HG03439 (cell line): ENCODE measurements around the gene LSM4.

ENCODE experiments used
- ATAC-seq: cut with Tn5 transposase; IDR thresholded peaks from one replicate; pipeline ENCODE4 v1.9.1; 2021; ENCODE audit warnings: mild to moderate bottlenecking, moderate library complexity; ENCODE audit not compliant: unreplicated experiment

LSM4 gene

GRCh38 chr19:18292810-18293641 lies 29.9 kb downstream of the LSM4 start:
- no peak for ATAC-seq

DNA sequence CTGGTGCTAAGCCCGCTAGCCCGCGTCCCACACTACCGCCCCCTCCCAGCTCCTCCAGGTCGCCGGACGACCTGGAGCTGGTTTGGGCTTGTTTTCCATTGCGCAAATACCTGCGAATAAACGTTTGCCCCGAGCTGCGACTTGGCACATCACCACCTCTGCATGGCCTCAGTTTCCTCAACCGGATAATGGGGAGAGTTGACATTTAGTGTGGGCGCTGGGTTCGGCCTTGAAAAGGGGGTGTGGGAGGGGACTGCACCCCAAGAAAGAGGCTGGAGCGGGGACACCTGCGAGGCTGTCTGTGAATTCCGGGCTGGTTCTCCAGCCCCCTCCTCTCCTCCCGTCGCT lies 30.4 kb downstream of the LSM4 start:
- ATAC-seq = no peak

DNA sequence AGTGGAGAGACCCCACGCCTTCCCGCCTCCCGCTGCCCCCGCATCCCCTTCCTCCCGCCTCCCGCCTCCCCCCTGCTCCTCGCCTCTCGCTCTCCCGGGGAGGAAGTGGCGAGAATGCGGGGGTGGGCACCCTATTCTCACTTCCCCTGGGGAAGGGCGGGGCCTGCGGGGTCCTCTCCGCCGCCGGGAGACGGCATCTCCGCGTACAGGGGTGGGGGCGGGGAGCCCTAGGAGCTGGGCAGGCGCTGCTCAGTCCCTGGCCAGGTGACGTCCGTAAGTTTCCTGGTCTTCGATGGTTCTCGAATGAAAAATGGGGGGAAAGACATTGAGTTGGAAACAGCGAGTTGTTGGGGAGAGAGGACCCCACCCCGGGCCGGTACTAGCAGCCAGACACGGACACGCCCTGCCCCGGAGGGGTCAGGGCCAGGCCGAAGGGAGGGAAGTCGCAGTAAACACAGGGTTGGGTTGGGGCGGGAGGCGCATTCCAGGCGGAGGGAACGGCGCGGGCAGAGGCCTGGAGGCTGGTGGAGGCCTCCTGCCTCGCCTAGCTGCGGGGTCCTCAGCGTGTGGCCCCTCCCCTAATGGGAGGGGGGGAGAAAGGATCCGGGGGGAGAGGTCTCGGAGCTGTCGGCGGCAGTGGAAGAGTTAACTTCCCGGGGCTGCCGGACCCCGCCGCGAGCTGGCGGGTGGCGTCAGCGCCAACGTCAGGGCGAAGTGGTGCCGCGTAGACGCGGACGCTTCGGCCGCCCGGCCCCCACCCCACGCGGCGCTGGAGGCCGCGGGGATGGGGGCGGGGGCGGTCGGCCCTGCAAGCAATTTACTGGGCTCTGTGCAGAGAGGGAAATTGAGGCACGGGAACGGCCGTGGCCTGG lies 31.1 kb downstream of the LSM4 start:
- ATAC-seq = peak; percentile 51

GRCh38 chr19:18291019-18291524 lies 31.8 kb downstream of the LSM4 start:
- no peak for ATAC-seq

GRCh38 chr19:18290302-18291018 lies 32.4 kb downstream of the LSM4 start:
- ATAC-seq = no peak

GRCh38 chr19:18289471-18290301 lies 33.2 kb downstream of the LSM4 start:
- ATAC-seq = no peak

- ATAC-seq = no peak
Measured at GRCh38 chr19:18287836-18288772, 34.8 kb downstream of the LSM4 start.

DNA sequence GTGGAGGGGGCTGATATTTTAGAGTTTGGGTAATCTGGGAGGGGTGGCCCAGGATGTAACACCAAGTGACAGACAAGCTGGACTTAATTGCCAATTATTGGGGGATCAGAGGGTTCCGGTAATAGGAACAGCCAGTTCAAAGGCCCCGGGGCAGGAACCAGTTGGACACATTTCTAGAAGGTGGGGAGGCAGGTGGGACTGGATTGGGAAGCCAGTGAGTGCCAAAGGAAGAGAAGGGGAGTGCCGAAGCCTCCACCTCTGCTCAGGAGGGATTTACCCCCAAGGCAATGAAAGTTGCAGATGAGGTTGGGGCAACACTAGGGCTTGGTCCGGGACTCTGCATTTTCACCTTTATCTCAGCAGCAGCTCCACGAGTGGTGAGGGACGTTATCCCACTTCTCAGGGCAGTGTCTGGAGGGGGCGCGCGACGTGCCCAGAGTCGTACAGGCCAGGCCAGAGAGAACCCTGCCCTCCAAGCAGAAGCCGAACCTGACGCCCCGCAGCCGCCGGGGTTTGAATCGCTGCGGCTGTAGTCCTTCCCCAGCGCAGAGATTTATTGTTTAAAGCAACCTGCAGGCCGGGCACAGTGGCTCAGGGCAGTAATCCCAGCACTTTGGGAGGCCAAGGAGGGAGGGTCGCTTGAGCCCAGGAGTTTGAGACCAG lies 35.8 kb downstream of the LSM4 start:
- ATAC-seq = no peak

GRCh38 chr19:18284712-18285360 lies 38.0 kb downstream of the LSM4 start:
- no peak for ATAC-seq

DNA sequence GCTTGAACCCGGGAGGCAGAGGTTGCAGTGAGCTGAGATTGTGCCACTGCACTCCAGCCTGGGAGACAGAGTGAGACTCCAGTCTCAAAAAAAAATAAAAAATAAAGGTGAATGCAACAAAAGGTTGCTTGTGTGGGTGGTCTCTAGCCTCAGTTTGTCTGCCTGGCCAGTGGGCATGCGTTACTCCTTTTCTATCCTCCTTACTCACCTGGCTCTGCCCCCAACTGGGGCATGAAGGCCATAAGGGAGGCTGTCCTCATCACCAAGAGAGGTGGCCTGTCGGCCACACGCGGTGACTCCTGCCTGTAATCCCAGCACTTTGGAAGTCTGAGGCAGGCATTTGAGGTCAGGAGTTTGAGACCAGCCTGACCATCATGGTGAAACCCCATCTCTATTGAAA lies 39.5 kb downstream of the LSM4 start:
- no peak for ATAC-seq

DNA sequence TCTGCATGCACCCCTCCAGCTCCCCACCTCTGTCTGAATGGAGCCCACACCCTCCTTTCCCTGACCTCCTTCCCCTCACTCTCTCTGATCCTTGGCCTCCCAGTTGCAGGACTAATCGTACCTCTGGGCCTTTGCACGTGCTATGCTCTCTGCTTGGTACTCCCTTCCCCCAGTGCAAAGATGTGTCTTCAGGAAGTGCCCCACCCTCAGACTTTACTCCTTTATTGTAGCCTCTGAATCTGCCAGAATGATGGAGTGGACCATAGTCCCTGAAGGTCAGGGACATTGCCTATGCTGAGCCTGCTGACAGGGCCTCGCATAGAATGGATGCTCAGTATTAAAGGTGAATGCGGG lies 40.1 kb downstream of the LSM4 start:
- ATAC-seq = no peak

GRCh38 chr19:18282021-18282787 lies 40.7 kb downstream of the LSM4 start:
- ATAC-seq = no peak

- peak; percentile 60 for ATAC-seq
Measured at GRCh38 chr19:18281082-18282020, 41.5 kb downstream of the LSM4 start, which contains the start of gene JUND. JUND (minus strand) TSS chr19:18281622; CDS start chr19:18281484, 138 bp downstream.

DNA sequence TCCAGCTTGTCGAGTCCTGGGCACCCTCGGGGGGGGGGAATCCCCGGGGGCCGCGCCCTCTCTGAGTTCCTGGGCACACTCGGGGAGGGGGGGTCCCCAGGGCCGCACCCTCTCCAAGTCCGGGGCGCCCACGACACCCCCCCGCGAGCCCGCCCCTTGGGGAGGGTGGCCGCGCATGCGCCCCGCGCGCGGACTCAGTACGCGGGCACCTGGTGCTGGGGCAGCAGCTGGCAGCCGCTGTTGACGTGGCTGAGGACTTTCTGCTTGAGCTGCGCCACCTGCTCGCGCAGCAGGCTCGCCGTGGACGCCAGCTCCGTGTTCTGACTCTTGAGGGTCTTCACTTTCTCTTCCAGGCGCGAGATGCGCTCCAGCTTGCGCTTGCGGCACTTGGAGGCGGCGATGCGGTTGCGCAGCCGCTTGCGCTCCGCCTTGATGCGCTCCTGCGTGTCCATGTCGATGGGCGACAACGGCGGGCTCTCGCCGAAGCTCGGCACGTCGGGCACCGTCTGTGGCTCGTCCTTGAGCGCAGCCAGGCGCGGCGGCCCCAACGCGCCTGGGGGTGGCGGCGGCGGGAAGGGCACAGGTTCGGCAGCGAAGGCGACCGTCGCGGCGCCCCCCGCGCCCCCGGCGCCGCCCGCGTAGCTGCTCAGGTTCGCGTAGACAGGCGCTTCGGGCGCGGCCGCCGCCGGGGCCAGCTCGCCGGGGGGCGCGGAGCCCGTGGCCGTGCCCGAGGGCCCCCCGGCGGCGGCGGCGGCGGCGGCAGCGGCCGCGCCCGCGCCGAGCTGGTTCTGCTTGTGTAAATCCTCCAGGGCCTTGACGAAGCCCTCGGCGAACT lies 42.4 kb downstream of the LSM4 start:
- peak; percentile 13 for ATAC-seq

DNA sequence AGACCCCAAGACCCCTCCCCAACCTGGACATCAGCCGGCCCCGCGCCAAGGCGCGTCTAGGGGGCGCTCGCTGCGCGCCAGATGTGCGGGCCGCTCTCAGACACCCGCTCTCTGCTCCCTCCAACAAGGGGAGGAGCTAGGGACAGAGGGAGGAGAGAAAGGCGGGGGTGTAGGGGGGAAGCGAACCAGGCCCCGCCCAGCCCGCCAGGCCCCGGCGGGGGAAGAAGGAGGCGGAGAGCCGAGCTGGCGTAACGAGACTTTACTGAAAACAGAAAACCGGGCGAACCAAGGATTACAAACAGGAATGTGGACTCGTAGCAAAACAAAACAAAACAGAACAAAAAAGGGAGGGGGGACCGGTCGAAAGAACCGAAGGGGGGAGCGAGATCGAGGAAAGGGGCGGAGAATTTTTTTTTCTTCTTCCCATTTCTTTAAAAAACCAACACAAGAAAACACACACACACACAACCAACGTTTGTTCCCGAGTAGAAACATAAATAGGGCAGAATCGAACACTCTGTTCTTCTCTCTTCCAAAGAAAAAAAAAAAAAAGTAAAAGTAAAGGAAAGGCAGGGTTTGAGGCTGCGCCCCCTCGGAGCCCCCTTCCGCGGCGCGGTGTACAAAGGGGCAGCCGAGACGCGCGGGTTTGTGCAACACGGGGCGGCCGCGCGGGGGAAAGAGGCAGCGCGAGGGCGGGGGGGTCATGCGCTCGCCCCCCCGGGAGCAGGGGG lies 43.2 kb downstream of the LSM4 start:
- peak; percentile 19 for ATAC-seq
